Adrenal gland (tissue), 5 donors: ENCODE data around the gene ZSCAN31.

Experiments
- CTCF ChIP-seq, 6 experiments: fragments of 450-650 bp in 4 of 6; fragments of 200-600 bp in 2 of 6; sonication (generic) in 1 of 6; IDR thresholded peaks; 1 replicate in 5 of 6; 2 replicates in 1 of 6; pipeline versions ENCODE4 v1.5.1 to v1.8.0; 2016 to 2021; ENCODE audit warnings: antibody characterized with exemption in 6 of 6, mild to moderate bottlenecking in 2 of 6, moderate library complexity in 1 of 6
- POLR2A ChIP-seq, 2 donors: fragments of 450-650 bp; IDR thresholded peaks; one replicate each; pipeline ENCODE4 v1.6.1; 2017; ENCODE audit warnings: antibody characterized with exemption in 2 of 2, mild to moderate bottlenecking in 2 of 2, moderate library complexity in 1 of 2
- donor health status: DM: no; HTN: no; CAD: no.

DNA sequence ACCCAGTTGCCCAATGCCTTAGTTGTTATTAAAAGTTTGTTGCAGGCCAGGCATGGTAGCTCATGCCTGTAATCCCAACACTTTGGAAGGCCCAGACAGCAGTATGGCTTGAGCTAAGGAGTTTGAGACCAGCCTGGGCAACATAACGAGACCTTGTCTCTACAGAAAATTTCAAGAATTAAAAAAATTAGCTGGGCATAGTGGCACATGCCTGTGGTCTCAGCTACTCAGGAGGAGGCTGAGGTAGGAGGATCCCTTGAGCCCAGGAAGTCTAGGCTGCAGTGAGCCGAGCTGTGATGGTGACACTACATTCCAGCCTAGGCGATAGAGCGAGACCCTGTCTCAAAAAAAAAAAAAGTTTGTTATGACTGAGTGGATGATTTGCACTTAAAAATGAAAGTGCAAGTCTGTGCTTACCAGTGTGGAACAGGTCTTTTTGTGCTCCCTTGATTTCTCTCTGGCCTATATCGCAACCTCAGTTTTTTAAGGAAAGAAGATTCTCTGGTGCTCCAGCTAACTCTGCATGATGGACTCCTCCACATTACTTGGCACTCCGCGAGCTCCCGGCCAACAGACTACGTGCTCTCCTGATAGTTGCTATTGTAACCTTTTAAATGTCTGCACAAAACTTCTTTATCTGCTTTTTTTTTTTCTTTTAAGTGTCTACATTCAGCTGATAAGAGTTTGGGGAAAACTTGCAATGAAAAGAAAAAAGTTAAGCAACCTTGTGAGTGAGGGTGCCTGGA, 35.9 kb upstream of the ZSCAN31 start:
- TF ChIP-seq CTCF (IDR thresholded peaks at IDR 0.05), result no peak
- no peak for TF ChIP-seq POLR2A (IDR thresholded peaks at IDR 0.05)
